Measurements from ENCODE around the gene TRAF3IP1.
"Not testable (repeated sequence)": the region's sequence is repeated elsewhere in the genome, so short reads cannot be mapped to it uniquely, and the experiment has no call there.

TRAF3IP1 gene

GRCh38 chr2:238339814-238340213, 19.5 kb downstream of the TRAF3IP1 start:
- DNase-seq (ENCODE audit: low spot score), result no peak

DNA sequence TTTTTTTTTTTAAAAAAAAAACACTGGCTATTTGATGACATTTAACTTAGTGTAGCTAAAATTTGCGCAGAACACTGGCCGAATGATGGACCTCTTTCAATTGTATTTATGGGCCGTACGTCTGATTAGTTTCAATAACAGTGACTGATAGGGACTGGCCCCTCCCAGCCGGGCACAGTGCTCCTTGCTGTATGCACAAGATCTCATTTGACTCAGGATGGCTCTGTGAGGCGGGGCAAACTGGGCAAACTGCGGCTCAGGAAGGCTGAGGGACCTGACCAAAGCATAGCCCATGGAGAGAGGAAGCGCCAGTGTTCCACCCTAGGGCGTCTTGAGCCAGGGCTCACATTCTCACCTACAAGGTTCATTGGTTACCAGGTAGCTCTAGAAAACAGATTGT, 21.2 kb downstream of the TRAF3IP1 start:
- DNase-seq (ENCODE audit: low spot score), result no peak

- no peak for DNase-seq (ENCODE audit: low spot score)
Observed at GRCh38 chr2:238344035-238344434, 23.7 kb downstream of the TRAF3IP1 start.

DNA sequence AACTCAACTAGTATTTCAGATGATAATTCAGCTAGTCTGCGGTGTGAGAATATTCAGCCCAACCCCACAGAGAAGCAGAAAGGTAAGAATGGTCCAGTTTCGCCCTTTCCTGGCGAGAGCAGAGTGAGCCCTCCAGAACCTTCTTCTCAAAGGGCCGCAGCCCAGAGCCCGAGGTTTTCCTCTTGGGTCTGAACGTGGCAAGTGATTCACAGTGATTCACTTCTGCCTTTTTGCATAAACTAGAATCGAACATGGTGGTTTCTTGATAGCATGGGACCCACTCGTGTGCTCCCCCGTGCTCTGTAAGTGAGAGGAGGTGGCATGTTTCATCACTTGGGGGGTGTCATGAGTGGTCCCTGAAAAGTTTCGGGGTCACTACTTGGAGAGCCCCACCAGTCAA, 24.2 kb downstream of the TRAF3IP1 start:
- DNase-seq (ENCODE audit: low spot score), result no peak

GRCh38 chr2:238345297-238345968, 25.1 kb downstream of the TRAF3IP1 start:
- DNase-seq (ENCODE audit: low spot score), result no peak

DNA sequence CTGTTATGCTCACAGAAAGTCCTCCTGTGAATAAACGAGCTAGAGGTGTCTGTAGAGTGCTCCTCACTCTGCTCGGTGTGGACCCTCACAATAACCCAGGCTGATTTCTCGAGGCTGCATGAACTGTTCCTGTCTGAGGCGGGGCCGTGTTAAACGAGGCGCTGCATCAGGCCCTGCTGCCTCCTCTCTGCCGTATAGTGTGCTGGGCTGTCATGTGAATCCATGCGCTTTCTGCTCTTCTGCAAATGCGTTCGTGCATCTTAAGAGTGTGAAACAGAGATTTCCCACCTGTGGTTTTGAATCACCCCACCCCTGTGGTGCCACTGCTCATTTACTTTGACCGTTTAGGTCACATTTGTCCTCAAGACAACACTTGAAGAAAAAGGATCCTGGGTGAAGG, 26.2 kb downstream of the TRAF3IP1 start:
- DNase-seq (ENCODE audit: low spot score), result no peak

- no peak for DNase-seq (ENCODE audit: low spot score)
Observed at GRCh38 chr2:238350150-238350897, 30.0 kb downstream of the TRAF3IP1 start.

GRCh38 chr2:238351315-238351714, 31.0 kb downstream of the TRAF3IP1 start:
- DNase-seq (ENCODE audit: low spot score), result no peak

DNA sequence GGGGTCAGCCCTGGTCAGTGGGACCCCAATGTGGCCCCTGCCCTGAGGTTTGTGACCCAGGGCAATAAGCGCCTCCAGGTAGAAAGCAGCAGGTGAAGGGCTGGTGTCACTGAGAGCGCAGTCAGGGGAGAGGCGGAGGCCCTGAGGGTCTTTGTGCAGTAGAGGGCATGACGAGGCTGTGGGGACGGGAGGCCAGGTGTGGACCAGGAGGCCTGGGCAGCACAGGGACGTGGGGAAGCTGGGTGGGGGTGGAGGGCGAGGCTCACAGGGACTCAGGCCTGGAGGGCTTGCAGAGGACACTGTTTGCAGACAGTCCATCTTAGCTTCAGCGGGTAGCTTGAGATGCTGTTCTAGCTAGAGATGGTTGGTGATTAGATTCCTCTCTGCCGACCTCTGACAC, 32.0 kb downstream of the TRAF3IP1 start:
- DNase-seq (ENCODE audit: low spot score), result no peak

GRCh38 chr2:238358769-238359168, 38.5 kb downstream of the TRAF3IP1 start:
- no peak for DNase-seq (ENCODE audit: low spot score)

DNA sequence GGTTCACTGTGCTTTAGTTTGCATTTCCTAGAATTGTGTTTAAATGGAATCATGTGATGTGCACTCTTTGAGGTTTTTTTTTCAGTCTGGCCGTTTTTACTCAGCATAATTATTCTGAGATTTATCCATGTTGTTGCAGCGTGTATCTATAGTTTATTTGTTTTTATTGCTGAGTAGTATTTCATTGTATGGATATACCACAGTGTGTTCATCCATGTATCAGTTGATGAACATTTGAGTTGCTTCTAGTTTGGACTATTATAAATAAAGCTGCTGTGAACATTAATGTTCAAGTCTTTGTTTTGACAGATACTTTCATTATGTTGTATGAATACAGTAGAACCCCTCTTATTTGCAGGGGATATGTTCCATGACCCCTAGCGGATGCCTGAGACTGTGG, 39.1 kb downstream of the TRAF3IP1 start:
- DNase-seq (ENCODE audit: low spot score), result no peak

GRCh38 chr2:238361877-238362276, 41.6 kb downstream of the TRAF3IP1 start:
- no peak for DNase-seq (ENCODE audit: low spot score)

DNA sequence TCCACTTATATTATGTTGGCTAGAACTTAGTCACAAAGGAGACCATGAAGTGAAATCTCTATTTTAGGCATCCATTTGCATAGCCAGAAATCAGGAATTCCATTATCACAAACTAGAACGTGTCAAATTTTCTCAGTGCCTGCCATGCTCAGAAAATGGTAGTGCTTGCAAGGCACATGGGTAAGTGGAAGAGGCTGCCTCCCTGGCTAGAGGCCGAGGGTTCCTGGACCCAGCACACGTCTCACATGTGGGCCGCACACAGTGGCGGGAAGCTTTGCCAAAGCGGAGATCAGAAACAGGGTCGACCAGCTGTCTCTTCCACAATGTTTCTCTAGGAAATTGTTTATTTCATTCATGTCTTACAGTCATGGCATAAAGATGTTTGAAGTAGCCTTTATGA, 42.3 kb downstream of the TRAF3IP1 start:
- no peak for DNase-seq (ENCODE audit: low spot score)

DNA sequence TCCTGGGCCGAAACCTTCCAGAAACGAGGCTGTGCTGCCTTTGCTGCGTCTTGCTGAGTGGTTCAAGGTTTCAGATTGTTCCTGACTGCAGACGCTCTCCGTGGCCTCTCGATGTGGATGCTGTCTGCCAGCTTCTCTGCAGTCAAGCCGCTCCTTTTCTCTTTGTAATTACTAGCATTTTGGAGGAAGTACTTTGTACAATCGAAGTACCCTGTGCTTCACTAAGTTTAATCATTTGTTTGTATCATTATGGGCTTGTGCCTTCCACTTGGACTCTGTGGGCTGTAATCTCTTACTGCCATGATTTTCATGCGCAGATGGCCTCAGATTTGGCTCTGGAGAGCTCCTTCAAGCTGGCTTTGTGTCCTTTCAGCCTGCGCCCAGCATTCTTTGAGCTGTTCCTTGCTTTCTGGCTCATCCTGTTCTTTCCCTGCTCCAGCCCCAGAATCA, 49.3 kb downstream of the TRAF3IP1 start:
- DNase-seq (ENCODE audit: low spot score), result no peak

DNA sequence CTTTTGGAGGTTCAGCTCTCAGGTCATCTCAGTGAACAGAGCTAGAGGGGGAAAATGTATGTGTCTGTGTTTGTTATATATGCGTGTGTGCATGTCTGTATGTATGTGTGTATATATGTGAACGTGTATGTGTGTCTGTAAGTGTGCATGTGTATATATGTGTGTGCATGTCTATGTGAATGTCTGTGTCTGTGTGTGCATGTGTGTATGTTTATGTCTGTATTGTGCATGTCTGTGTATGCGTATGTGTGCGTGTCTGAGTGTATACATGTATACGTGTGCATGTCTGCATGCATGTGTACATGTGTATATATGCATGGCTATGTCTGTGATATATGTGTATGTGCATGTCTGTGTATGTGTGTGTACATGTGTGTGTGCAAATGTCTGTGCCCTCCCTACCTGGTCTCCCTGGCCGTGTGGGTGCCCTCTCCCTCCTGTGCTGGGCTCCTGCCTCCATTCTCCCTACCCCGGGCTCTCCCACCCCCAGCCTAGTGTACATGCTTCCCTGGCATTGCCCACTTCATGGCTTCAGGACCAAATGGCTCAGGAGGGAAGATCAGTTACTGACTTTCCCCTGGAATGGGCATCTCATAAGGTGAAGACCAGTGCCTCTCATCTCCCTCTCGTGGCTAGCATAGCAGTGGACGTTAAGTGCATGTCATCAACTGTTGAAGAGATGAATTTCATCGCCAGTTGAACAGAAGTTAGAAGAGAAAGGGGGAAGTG, 49.9 kb downstream of the TRAF3IP1 start:
- DNase-seq (ENCODE audit: low spot score), result no peak

- DNase-seq (ENCODE audit: low spot score), result peak; percentile 7
Observed at GRCh38 chr2:238370823-238371372, 50.6 kb downstream of the TRAF3IP1 start.

DNA sequence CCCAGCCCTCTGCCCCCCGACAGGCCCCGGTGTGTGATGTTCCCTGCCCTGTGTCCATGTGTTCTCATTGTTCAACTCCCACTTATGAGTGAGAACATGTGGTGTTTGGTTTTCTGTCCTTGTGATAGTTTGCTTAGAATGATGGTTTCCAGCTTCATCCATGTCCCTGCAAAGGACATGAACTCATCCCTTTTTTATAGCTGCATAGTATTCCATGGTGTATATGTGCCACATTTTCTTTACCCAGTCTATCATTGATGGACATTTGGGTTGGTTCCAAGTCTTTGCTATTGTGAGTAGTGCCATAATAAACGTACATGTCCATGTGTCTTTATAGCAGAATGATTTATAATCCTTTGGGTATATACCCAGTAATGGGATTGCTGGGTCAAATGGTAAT, 52.0 kb downstream of the TRAF3IP1 start:
- not testable (repeated sequence) for DNase-seq (ENCODE audit: low spot score)

DNA sequence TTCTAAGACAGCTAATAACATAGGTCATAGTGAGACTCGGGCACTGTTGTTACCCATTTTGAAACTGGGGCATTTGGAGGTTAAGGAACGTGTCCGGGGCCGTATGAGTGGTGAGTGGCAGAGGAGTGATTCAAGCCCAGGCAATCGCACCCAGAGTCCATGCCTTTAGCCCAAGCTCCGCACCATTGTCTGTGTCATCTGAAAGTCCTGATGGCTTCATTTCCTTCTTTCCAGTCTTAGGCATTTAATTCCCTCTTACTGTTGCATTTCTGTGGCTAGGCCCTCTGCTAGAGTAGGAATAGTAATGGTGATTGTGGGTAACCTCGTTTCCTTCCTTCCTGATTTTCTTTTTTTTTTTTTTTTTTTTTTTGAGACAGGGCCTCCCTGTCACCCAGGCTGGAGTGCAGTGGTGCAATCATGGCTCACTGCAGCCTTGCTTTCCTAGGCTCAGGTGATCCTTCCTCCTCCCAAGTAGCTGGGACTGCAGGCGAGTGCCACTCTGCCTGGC, 56.6 kb downstream of the TRAF3IP1 start:
- DNase-seq (ENCODE audit: low spot score), result no peak

GRCh38 chr2:238378230-238379095, 58.1 kb downstream of the TRAF3IP1 start:
- no peak for DNase-seq (ENCODE audit: low spot score)

DNA sequence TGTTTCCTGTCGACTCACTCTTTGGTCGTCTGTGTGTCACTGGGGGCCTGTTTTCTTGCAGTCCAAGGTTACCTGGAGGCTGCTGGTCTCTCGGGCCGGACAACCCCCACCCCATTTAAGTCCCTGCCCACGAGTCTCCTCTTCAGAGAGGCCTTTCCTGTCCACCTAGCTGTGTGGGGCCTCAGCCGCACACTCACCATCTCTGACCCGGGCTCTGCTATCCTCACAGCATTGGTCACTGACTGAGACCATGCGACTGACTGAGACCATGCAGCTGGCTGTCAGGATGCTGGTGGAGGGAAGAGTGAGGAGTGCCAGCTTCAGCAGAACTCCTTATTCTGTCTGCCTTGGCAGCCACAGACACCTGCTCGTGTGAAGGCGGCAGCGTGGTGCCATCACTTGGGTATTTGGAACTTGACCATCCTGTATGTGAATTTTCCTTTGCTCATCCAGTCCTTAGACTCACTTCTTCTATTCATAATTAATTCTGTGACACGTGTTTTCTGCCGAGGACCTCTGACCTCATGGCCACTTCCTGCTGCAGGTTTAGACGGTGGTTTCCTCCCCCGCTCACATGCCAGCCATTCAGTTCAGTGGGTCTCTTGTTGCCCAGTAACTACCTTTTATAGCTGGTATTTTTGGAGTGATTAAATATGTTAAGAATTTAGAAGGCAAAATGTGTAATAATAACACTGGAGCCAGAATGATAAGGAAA, 58.9 kb downstream of the TRAF3IP1 start:
- no peak for DNase-seq (ENCODE audit: low spot score)

GRCh38 chr2:238380336-238380735, 60.0 kb downstream of the TRAF3IP1 start:
- DNase-seq (ENCODE audit: low spot score), result no peak
